IMR-90 (cell line): ENCODE data around the gene DYRK1A. TPM values are rescaled to one million over a fixed set of nuclear protein-coding genes. Genes with fewer than 3 reads are reported as not detected.

Source experiments
- ATAC-seq: fragments of 200-7000 bp; cut with Tn5 transposase; 2 replicates; pipeline ENCODE4 v1.9.1; 2020; ENCODE audit warnings: low read depth, mild to moderate bottlenecking, moderate library complexity
- BruUV-seq: library from RNA; stranded (reverse); fragments of 400-500 nt; replicated peaks from 2 replicates; lab custom pipeline; 2021; lab: Mats Ljungman, UMichigan
- CTCF ChIA-PET: fragments of 300-600 bp; formaldehyde crosslinking; extraction: SDS; loops from one replicate; lab custom pipeline; 2021; ENCODE audit warnings: antibody characterized with exemption; lab: Yijun Ruan, JAX
- POLR2A ChIA-PET: fragments of 300-600 bp; sonication (Branson Sonifier 250); formaldehyde crosslinking; loops from one replicate; lab custom pipeline; 2022; ENCODE audit warnings: antibody characterized with exemption; ENCODE audit not compliant: unreplicated experiment; lab: Charles Lee
- DNase-seq: peaks from one replicate; pipeline ENCODE4 v3.0.0; 2013
- H2AFZ ChIP-seq: replicated peaks from 2 replicates; pipeline ENCODE3; 2013; ENCODE audit warnings: low read length, mild to moderate bottlenecking; ENCODE audit not compliant: poor library complexity
- H2AK5ac ChIP-seq: 2 replicates; pipeline ENCODE4 v1.6.1; 2013; ENCODE audit warnings: low read depth, low read length, inconsistent platforms
- H2AK9ac ChIP-seq: replicated peaks from 2 replicates; pipeline ENCODE3; 2013; ENCODE audit warnings: mild to moderate bottlenecking, low read depth, low read length, moderate library complexity; ENCODE audit not compliant: poor library complexity
- H2BK120ac ChIP-seq: 2 replicates; pipeline ENCODE4 v1.6.1; 2013; ENCODE audit warnings: low read depth, low read length, inconsistent platforms
- H2BK15ac ChIP-seq: 3 replicates; pipeline ENCODE4 v1.6.1; 2013; ENCODE audit warnings: low read depth, low read length, inconsistent platforms
- H2BK20ac ChIP-seq: 2 replicates; pipeline ENCODE4 v1.6.1; 2013; ENCODE audit warnings: low read depth, mild to moderate bottlenecking, inconsistent platforms, low read length, moderate library complexity
- H2BK5ac ChIP-seq: 2 replicates; pipeline ENCODE4 v1.6.1; 2013; ENCODE audit warnings: mild to moderate bottlenecking, low read depth, low read length, inconsistent platforms; ENCODE audit not compliant: poor library complexity, severe bottlenecking
- H3K14ac ChIP-seq: replicated peaks from 2 replicates; pipeline ENCODE4 v1.6.1; 2013; ENCODE audit warnings: low read depth, low read length, inconsistent platforms
- H3K18ac ChIP-seq: 2 replicates; pipeline ENCODE4 v1.6.1; 2013; ENCODE audit warnings: low read depth, low read length, control low read depth
- H3K23ac ChIP-seq: 2 replicates; pipeline ENCODE4 v1.6.1; 2013; ENCODE audit warnings: low read depth, low read length, inconsistent platforms
- H3K27ac ChIP-seq: 2 replicates; pipeline ENCODE4 v1.5.1; 2013; ENCODE audit warnings: mild to moderate bottlenecking, control low read depth, low read length; ENCODE audit not compliant: insufficient read depth
- H3K27me3 ChIP-seq: 2 replicates; pipeline ENCODE4 v1.6.1; 2013; ENCODE audit warnings: low read length; ENCODE audit not compliant: control insufficient read depth, insufficient read depth
- H3K36me3 ChIP-seq: 2 replicates; pipeline ENCODE4 v1.6.1; 2013; ENCODE audit warnings: low read length, mixed read lengths; ENCODE audit not compliant: control insufficient read depth, insufficient read depth
- H3K4ac ChIP-seq: 2 replicates; pipeline ENCODE4 v1.6.1; 2013; ENCODE audit warnings: low read depth, low read length, inconsistent platforms
- H3K4me1 ChIP-seq: 2 replicates; pipeline ENCODE4 v1.6.1; 2013; ENCODE audit warnings: low read length, mixed read lengths; ENCODE audit not compliant: control insufficient read depth, insufficient read depth
- H3K4me2 ChIP-seq: 2 replicates; pipeline ENCODE4 v1.6.1; 2013; ENCODE audit warnings: low read depth, mild to moderate bottlenecking, control low read depth, low read length, moderate library complexity
- H3K4me3 ChIP-seq: 2 replicates; pipeline ENCODE4 v1.5.1; 2013; ENCODE audit warnings: low read depth, mild to moderate bottlenecking, control low read depth, low read length, moderate library complexity; ENCODE audit not compliant: insufficient read depth
- H3K56ac ChIP-seq: 2 replicates; pipeline ENCODE4 v1.6.1; 2013; ENCODE audit warnings: low read length, inconsistent platforms; ENCODE audit not compliant: insufficient read depth; ENCODE audit errors: extremely low read depth
- H3K79me1 ChIP-seq, 2 experiments: 2 replicates each; pipeline ENCODE4 v1.6.1; 2013; ENCODE audit warnings: low read length in 2 of 2, inconsistent platforms in 1 of 2, low read depth in 1 of 2
- H3K9ac ChIP-seq: 2 replicates; pipeline ENCODE4 v1.6.1; 2013; ENCODE audit warnings: low read depth, low read length, control low read depth
- H3K9me1 ChIP-seq: 2 replicates; pipeline ENCODE4 v1.6.1; 2013; ENCODE audit warnings: low read length, inconsistent platforms; ENCODE audit not compliant: insufficient read depth
- H3K9me3 ChIP-seq: 2 replicates; pipeline ENCODE4 v1.6.1; 2013; ENCODE audit warnings: low read length; ENCODE audit not compliant: control insufficient read depth, insufficient read depth
- H4K20me1 ChIP-seq: 2 replicates; pipeline ENCODE4 v1.6.1; 2013; ENCODE audit warnings: low read length, inconsistent platforms; ENCODE audit not compliant: insufficient read depth
- H4K5ac ChIP-seq: 2 replicates; pipeline ENCODE4 v1.6.1; 2013; ENCODE audit warnings: mild to moderate bottlenecking, low read depth, low read length, control low read depth
- H4K8ac ChIP-seq, 2 experiments: 2 replicates each; pipeline ENCODE4 v1.6.1; 2013; ENCODE audit warnings: low read depth in 2 of 2, low read length in 2 of 2, control low read depth in 1 of 2, inconsistent platforms in 1 of 2
- H4K91ac ChIP-seq: 2 replicates; pipeline ENCODE4 v1.6.1; 2013; ENCODE audit warnings: low read depth, low read length, inconsistent platforms; ENCODE audit not compliant: insufficient read depth
- BHLHE40 ChIP-seq: fragments of 150-350 bp; IDR thresholded peaks from 2 replicates; pipeline ENCODE4 v1.6.1; 2016; ENCODE audit warnings: mild to moderate bottlenecking, low read depth, low read length
- CEBPB ChIP-seq: IDR thresholded peaks from 2 replicates; pipeline ENCODE4 v1.6.1; 2012; ENCODE audit warnings: low read depth, low read length, improper control_type of control experiment
- CHD1 ChIP-seq: IDR thresholded peaks from 2 replicates; pipeline ENCODE4 v1.6.1; 2012; ENCODE audit warnings: low read depth, low read length, improper control_type of control experiment
- CTCF ChIP-seq: conservative IDR thresholded peaks from 2 replicates; pipeline ENCODE4 v1.5.1; 2012; ENCODE audit warnings: mild to moderate bottlenecking, low read depth, low read length, improper control_type of control experiment
- ELK1 ChIP-seq: fragments of 150-350 bp; IDR thresholded peaks from 2 replicates; pipeline ENCODE4 v1.6.1; 2016; ENCODE audit warnings: low read depth, mild to moderate bottlenecking, low read length, moderate library complexity, borderline replicate concordance
- FOS ChIP-seq: fragments of 150-350 bp; IDR thresholded peaks from 2 replicates; pipeline ENCODE4 v1.6.1; 2016; ENCODE audit warnings: low read depth, low read length
- MAFK ChIP-seq: IDR thresholded peaks from 2 replicates; pipeline ENCODE4 v1.6.1; 2012; ENCODE audit warnings: low read depth, low read length, improper control_type of control experiment
- MAZ ChIP-seq: IDR thresholded peaks from 2 replicates; pipeline ENCODE4 v1.6.1; 2012; ENCODE audit warnings: low read depth, mild to moderate bottlenecking, low read length, improper control_type of control experiment, moderate library complexity, borderline replicate concordance
- MXI1 ChIP-seq: IDR thresholded peaks from 2 replicates; pipeline ENCODE4 v1.6.1; 2012; ENCODE audit warnings: low read depth, mild to moderate bottlenecking, low read length, moderate library complexity, borderline replicate concordance
- NFE2L2 ChIP-seq: fragments of 150-350 bp; IDR thresholded peaks from 2 replicates; pipeline ENCODE4 v1.6.1; 2016; ENCODE audit warnings: low read depth, mild to moderate bottlenecking, low read length
- POLR2A ChIP-seq: IDR thresholded peaks from 2 replicates; pipeline ENCODE4 v1.6.1; 2012; ENCODE audit warnings: mild to moderate bottlenecking, low read depth, low read length
- RAD21 ChIP-seq: IDR thresholded peaks from 2 replicates; pipeline ENCODE4 v1.6.1; 2012; ENCODE audit warnings: low read length, improper control_type of control experiment
- RCOR1 ChIP-seq: IDR thresholded peaks from 2 replicates; pipeline ENCODE4 v1.6.1; 2012; ENCODE audit warnings: mild to moderate bottlenecking, low read length, improper control_type of control experiment; ENCODE audit not compliant: insufficient replicate concordance
- RFX5 ChIP-seq: IDR thresholded peaks from 2 replicates; pipeline ENCODE4 v1.8.0; 2012; ENCODE audit warnings: low read depth, mild to moderate bottlenecking, low read length, moderate library complexity
- SMC3 ChIP-seq: fragments of 150-350 bp; IDR thresholded peaks from 2 replicates; pipeline ENCODE4 v1.6.1; 2016; ENCODE audit warnings: low read depth, mild to moderate bottlenecking, antibody characterized with exemption, low read length, moderate library complexity
- USF2 ChIP-seq: fragments of 150-350 bp; IDR thresholded peaks from 2 replicates; pipeline ENCODE4 v1.6.1; 2017; ENCODE audit warnings: mild to moderate bottlenecking, antibody characterized with exemption, low read length, low read depth
- WGBS, 2 experiments: methylation state at CpG; one replicate each; pipeline versions ENCODE4 v1.1.5 to v1.1.7; 2013; ENCODE audit warnings: missing lambda C conversion rate in 2 of 2; ENCODE audit not compliant: insufficient read length in 1 of 2; ENCODE audit errors: extremely low coverage in 2 of 2; 5-methylcytosine and 5-hydroxymethylcytosine counted together
- dilution Hi-C: fragments of 300-500 bp; cut with HindIII; formaldehyde crosslinking; loops from one replicate; pipeline ENCODE4 v1.14.3; 2018; ENCODE audit warnings: low sequenced_read_pairs; ENCODE audit not compliant: unreplicated experiment
- in situ Hi-C: fragments of 300-500 bp; cut with MboI; formaldehyde crosslinking; loops from 3 replicates; pipeline ENCODE4 v1.14.3; 2019; ENCODE audit warnings: low sequenced_read_pairs, inconsistent platforms, mixed read lengths
- intact Hi-C: fragments of 100-400 bp; cut with micrococcal nuclease; formaldehyde crosslinking; loops from 2 replicates; pipeline ENCODE4 v1.10.0; 2022
- polyA plus RNA-seq, 3 experiments: library from polyadenylated mRNA; depleted of rRNA; stranded (reverse); fragments of >200 nt; gene quantifications; 2 replicates each; pipeline ENCODE4 v1.2.3, GENCODE V29; 2012; ENCODE audit warnings: low replicate concordance in 1 of 3
- total RNA-seq: library from RNA; depleted of rRNA; stranded (reverse); fragments of >200 nt; gene quantifications from 2 replicates; pipeline ENCODE4 v1.2.3, GENCODE V29; 2012

The DYRK1A gene
- total and polyA plus RNA-seq, 2 of the 4 experiments (the other 2 are of a cell fraction) = 18.6 to 50.5 TPM

GRCh38 chr21:37469441-37469840 lies 102.9 kb downstream of the DYRK1A start:
- TF ChIP-seq USF2 = no peak
- no peak for TF ChIP-seq RCOR1
- TF ChIP-seq SMC3 = no peak
- no peak for TF ChIP-seq NFE2L2
- no peak for TF ChIP-seq MXI1
- no peak for TF ChIP-seq MAFK
- TF ChIP-seq MAZ = no peak
- TF ChIP-seq RFX5 = no peak
- TF ChIP-seq BHLHE40 = no peak
- TF ChIP-seq CEBPB = no peak
- no peak for TF ChIP-seq RAD21
- no peak for TF ChIP-seq CTCF
- no peak for TF ChIP-seq FOS
- TF ChIP-seq ELK1 = no peak
- TF ChIP-seq CHD1 = no peak
- TF ChIP-seq POLR2A = no peak
- POLR2A ChIA-PET = no interaction called here
- WGBS, 2 experiments = no CpG with 5 or more reads among the region's 5 CpGs
- Histone ChIP-seq H4K5ac (no peak overlapping the region), H4K8ac (no peak overlapping the region), H3K27ac (no peak overlapping the region), H2BK15ac (no peak overlapping the region), H3K79me1 (peaks cover 53 to 76% of the 10 kb centered on the region in 2 experiments), H3K23ac (no peak overlapping the region), H3K4me3 (no peak overlapping the region), H4K20me1 (peaks cover 61% of the 10 kb centered on the region), H2BK5ac (no peak overlapping the region), H2AK5ac (no peak overlapping the region), H2BK20ac (no peak overlapping the region), H3K9ac (no peak overlapping the region), H3K56ac (no peak overlapping the region), H3K4me2 (no peak overlapping the region), H3K36me3 (0 out of 2 replicates have a peak, but pooled peaks cover 4% of the 10 kb centered on the region), H3K18ac (no peak overlapping the region), H4K91ac (no peak overlapping the region), H2BK120ac (no peak overlapping the region), H3K9me3 (no peaks in the 10 kb centered on the region), H2AFZ (no peak overlapping the region), H3K9me1 (peaks cover 15% of the 10 kb centered on the region), H2AK9ac (no peak overlapping the region), H3K4me1 (peaks cover 1% of the 10 kb centered on the region; the same call in 1 of the 2 replicates), H3K27me3 (no peaks in the 10 kb centered on the region), H3K14ac (no peak overlapping the region), H3K4ac (no peak overlapping the region)
- CTCF ChIA-PET = no interaction called here
- dilution Hi-C loops = no loop called here
- ATAC-seq = no peak
- intact Hi-C loops = no loop called here
- in situ Hi-C loops = loop anchor here (25.0 kb wide), 1 partner anchor 207 kb away; the partner anchor contains the start of gene VPS26C
- no peak for DNase-seq
- BruUV-seq = no TSS peak
